ENCODE measurements around the gene LAMC3.

Gene LAMC3

GRCh38 chr9:131017067-131017466 is 8.1 kb downstream of the LAMC3 start:
- no peak for DNase-seq (ENCODE audit: insufficient read length)
- TF ChIP-seq TAF1 (IDR thresholded peaks at IDR 0.05; ENCODE audit: borderline replicate concordance, low read depth, low read length), result no peak
- TF ChIP-seq POLR2AphosphoS5 (IDR thresholded peaks at IDR 0.05; ENCODE audit: low read depth, low read length), result no peak
- TF ChIP-seq POLR2A (IDR thresholded peaks at IDR 0.05; ENCODE audit: low read depth, low read length), result no peak
- FAIRE-seq, result no peak

- TF ChIP-seq TAF1 (IDR thresholded peaks at IDR 0.05; ENCODE audit: borderline replicate concordance, low read depth, low read length) (no peak), POLR2AphosphoS5 (IDR thresholded peaks at IDR 0.05; ENCODE audit: low read depth, low read length) (no peak), POLR2A (IDR thresholded peaks at IDR 0.05; ENCODE audit: low read depth, low read length) (no peak)
- FAIRE-seq (no peak), DNase-seq (ENCODE audit: insufficient read length) (no peak)
Observed at GRCh38 chr9:131018621-131019020, 9.6 kb downstream of the LAMC3 start.

DNA sequence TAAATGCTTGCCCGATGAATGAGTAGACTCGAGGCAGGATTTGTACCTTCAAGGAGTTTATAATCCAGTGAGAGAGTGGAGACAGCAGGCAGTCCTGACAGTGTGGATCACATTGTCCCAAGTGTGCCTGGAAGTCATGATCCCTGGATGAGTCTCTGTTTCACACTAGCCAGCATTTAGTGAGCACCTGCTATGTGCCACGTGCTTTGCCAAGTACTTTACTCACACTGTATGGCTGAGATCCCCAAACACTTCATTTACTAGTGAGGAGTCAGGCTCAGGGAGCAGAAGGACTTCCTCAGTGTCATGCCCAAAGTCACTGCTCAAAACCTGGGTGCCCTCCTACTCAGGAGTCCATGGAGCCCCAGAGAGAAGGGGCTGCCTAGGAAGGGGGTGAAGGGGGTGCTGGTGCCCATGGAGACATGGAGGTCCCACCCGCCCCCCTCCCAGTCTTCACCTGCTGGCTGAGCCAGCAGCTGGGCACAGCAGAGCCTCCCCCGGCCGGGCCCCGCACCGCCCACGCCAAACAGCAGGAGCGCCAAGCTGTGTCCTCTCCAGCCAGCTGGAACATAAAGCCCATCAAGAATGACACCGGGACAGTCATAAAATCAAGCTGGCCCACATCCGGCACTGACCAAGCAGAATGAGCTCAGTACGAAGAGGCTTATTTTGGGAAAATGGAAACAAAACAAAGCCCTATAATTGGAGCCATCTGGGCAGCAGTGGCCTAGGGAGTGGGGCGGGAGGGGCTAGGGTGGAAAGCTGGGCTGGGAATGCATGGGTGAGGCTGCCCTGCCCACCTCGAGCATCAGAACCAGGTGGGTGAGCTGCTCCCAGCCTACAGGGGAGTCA is 10.6 kb downstream of the LAMC3 start:
- FAIRE-seq (no peak), DNase-seq (ENCODE audit: insufficient read length) (no peak)
- TF ChIP-seq TAF1 (IDR thresholded peaks at IDR 0.05; ENCODE audit: borderline replicate concordance, low read depth, low read length) (no peak), POLR2AphosphoS5 (IDR thresholded peaks at IDR 0.05; ENCODE audit: low read depth, low read length) (no peak), POLR2A (IDR thresholded peaks at IDR 0.05; ENCODE audit: low read depth, low read length) (no peak)

DNA sequence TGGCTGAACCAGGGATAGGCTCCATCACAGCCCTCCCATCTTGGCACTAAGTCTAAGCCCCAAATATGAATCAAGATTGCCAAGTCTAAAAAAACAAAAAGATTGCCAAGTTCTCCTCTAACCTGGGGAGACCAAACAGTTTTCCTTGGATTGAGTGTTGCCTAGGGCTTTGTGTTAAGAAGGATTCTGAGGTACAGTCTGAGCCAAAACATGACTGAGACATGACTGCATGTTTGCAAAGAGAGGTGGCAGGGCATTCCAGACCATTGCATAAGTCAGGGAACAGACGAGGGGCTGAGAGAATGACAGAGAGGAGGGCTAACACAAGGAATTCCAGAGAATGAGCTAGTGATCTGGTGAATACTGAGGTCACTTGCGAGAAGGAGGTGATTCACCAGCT is 11.4 kb downstream of the LAMC3 start:
- no peak for DNase-seq (ENCODE audit: insufficient read length)
- TF ChIP-seq POLR2AphosphoS5 (IDR thresholded peaks at IDR 0.05; ENCODE audit: low read depth, low read length), result no peak
- no peak for TF ChIP-seq POLR2A (IDR thresholded peaks at IDR 0.05; ENCODE audit: low read depth, low read length)
- FAIRE-seq, result no peak

GRCh38 chr9:131020862-131021261 is 11.9 kb downstream of the LAMC3 start:
- no peak for FAIRE-seq
- no peak for DNase-seq (ENCODE audit: insufficient read length)
- TF ChIP-seq POLR2AphosphoS5 (IDR thresholded peaks at IDR 0.05; ENCODE audit: low read depth, low read length), result no peak
- TF ChIP-seq TAF1 (IDR thresholded peaks at IDR 0.05; ENCODE audit: borderline replicate concordance, low read depth, low read length), result no peak
- no peak for TF ChIP-seq POLR2A (IDR thresholded peaks at IDR 0.05; ENCODE audit: low read depth, low read length)

DNA sequence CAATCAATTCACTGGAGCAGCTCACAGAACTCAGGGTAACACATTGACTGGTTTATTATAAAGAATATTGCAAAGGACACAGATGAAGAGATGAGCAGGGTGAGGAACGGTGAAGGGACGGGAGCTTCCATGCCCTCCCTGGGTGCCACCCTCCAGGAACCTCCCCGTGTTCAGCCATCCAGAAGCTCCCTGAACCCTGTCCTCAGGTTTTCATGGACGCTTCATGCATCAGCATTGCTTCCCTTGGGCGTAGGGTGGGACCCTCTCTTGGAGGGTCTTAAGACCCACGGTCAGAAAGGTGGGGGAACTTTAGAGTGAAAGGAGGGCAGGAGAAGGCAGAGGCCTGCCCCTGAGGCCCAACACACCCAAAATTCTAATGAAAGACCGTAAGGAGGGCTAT is 12.8 kb downstream of the LAMC3 start:
- DNase-seq (ENCODE audit: insufficient read length) (no peak), FAIRE-seq (no peak)
- no peak for TF ChIP-seq POLR2AphosphoS5 (IDR thresholded peaks at IDR 0.05; ENCODE audit: low read depth, low read length)
- no peak for TF ChIP-seq TAF1 (IDR thresholded peaks at IDR 0.05; ENCODE audit: borderline replicate concordance, low read depth, low read length)
- no peak for TF ChIP-seq POLR2A (IDR thresholded peaks at IDR 0.05; ENCODE audit: low read depth, low read length)

GRCh38 chr9:131024978-131025868 is 16.2 kb downstream of the LAMC3 start:
- no peak for FAIRE-seq
- no peak for DNase-seq (ENCODE audit: insufficient read length)
- TF ChIP-seq POLR2AphosphoS5 (IDR thresholded peaks at IDR 0.05; ENCODE audit: low read depth, low read length) (no peak), POLR2A (IDR thresholded peaks at IDR 0.05; ENCODE audit: low read depth, low read length) (no peak), TAF1 (IDR thresholded peaks at IDR 0.05; ENCODE audit: borderline replicate concordance, low read depth, low read length) (no peak)

GRCh38 chr9:131025953-131026858 is 17.2 kb downstream of the LAMC3 start:
- TF ChIP-seq POLR2A (IDR thresholded peaks at IDR 0.05; ENCODE audit: low read depth, low read length), result no peak
- TF ChIP-seq POLR2AphosphoS5 (IDR thresholded peaks at IDR 0.05; ENCODE audit: low read depth, low read length), result no peak
- no peak for TF ChIP-seq TAF1 (IDR thresholded peaks at IDR 0.05; ENCODE audit: borderline replicate concordance, low read depth, low read length)
- DNase-seq (ENCODE audit: insufficient read length) (no peak), FAIRE-seq (no peak)

GRCh38 chr9:131027048-131027871 is 18.3 kb downstream of the LAMC3 start:
- TF ChIP-seq POLR2AphosphoS5 (IDR thresholded peaks at IDR 0.05; ENCODE audit: low read depth, low read length) (no peak), TAF1 (IDR thresholded peaks at IDR 0.05; ENCODE audit: borderline replicate concordance, low read depth, low read length) (no peak), POLR2A (IDR thresholded peaks at IDR 0.05; ENCODE audit: low read depth, low read length) (no peak)
- no peak for DNase-seq (ENCODE audit: insufficient read length)
- FAIRE-seq, result no peak

DNA sequence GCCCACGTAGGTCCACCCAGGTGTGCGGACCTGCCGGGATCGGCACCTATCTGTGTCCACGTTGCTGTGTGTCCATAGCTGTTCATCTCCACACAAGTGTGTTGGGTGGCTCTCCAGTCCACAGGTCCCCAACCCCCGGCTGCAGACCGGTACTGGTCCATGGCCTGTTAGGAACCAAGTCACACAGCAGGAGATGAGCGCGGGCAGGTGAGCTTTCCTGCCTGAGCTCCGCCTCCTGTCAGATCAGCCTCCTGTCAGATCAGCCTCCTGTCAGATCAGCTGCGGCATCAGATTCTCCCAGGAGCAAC is 18.9 kb downstream of the LAMC3 start:
- FAIRE-seq (no peak), DNase-seq (ENCODE audit: insufficient read length) (no peak)
- no peak for TF ChIP-seq POLR2AphosphoS5 (IDR thresholded peaks at IDR 0.05; ENCODE audit: low read depth, low read length)
- TF ChIP-seq TAF1 (IDR thresholded peaks at IDR 0.05; ENCODE audit: borderline replicate concordance, low read depth, low read length), result no peak
- no peak for TF ChIP-seq POLR2A (IDR thresholded peaks at IDR 0.05; ENCODE audit: low read depth, low read length)

Data from GM12892 (cell line).